Erythroblast (primary cell): ENCODE data around the gene UBE2D1.
A peak's percentile ranks its signal among the peaks of the same experiment; 100 is the strongest.

Experiments
- DNase-seq, 2 experiments: peaks; one replicate each; lab custom pipeline; 2025; lab: John Stamatoyannopoulos, UW
- GATA1 ChIP-seq: IDR thresholded peaks from 2 replicates; pipeline ENCODE4 v1.6.1; 2011; ENCODE audit warnings: low read depth, mild to moderate bottlenecking, control low read depth, low read length, moderate library complexity
- POLR2A ChIP-seq: IDR thresholded peaks from 2 replicates; pipeline ENCODE4 v1.6.1; 2011; ENCODE audit warnings: mild to moderate bottlenecking, low read length

Gene UBE2D1

GRCh38 chr10:58334817-58335305 lies at the start of gene UBE2D1:
Gene UBE2D1, plus strand, starts transcription at chr10:58335006. Its CDS starts 196 bp downstream, at chr10:58335202.
- DNase-seq: peak; percentile 72 to 79
- peak; percentile 68 for TF ChIP-seq POLR2A
- no peak for TF ChIP-seq GATA1

DNA sequence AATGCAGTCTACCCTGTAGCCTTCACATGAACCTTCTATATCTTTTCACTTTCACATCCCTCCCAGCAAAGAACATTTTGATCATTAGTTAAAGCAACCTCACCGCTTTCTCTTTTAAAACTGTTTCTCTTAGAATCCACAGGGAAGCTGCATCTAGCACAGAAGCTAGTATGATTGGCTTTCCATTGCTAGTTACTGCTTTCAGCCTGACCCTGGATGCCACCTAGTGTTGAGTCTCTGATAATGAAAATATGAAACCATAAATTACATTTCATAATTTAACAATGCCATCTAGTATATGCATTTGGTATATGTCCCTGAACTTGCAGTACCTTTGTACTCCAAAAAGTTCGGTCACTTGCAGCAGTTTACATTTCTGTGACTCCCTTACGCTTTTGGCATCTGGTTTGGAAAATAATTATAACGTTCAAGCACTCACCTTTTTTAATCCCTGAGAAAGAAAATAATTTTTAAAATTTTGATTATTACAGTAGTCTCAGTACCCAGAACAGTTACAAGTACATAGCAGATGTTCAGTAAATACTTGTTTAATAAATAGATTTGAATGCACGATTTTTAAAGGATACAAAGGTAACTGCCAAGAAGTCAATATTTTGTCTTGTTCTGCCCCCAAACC lies 43.1 kb upstream of the UBE2D1 start:
- no peak for TF ChIP-seq GATA1
- no peak for TF ChIP-seq POLR2A
- DNase-seq: peak; percentile 55 to 68

DNA sequence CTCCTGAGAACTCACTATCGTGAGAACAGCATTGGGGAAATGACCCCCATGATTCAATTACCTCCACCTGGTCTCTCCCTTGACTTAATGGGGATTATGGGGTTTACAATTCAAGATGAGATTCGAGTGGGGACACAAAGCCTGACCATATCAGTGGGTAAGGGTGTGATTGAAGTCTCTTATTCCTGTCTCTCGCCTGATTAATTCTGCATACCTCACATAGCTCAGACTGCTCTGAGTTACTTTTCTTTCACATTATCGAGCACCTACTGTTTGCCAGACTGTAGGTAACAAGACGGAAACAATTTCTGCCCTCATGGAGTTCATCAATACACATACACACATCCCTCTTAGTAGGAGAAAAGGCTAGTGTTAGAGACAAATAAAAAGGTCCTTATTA lies 40.8 kb upstream of the UBE2D1 start:
- TF ChIP-seq GATA1 (no peak), POLR2A (no peak)
- no peak for DNase-seq

- TF ChIP-seq POLR2A: no peak
- no peak for TF ChIP-seq GATA1
- DNase-seq: peak; percentile 47 to 72
These were observed 35.2 kb upstream of the UBE2D1 start for GRCh38 chr10:58299580-58299979.

GRCh38 chr10:58300676-58301075 lies 34.1 kb upstream of the UBE2D1 start:
- DNase-seq: no peak
- TF ChIP-seq POLR2A (no peak), GATA1 (no peak)

DNA sequence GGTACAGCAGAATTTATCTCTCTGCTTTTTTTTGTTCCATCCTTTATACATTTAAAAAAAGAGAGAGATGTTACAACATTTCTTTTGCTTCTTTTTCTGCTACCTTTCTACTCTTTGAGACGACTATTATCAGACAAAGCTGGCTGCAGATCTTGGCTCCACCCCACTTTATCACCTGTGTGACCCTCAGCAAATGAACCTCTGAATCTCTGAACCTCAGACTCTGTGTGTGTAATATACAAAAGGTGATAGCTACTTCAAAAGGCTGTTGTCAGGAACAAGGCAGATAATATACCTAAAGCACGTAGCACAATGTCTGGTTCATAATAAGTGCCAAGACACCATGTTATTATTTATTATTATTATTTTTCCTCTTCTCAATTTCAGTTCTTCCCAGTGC lies 32.6 kb upstream of the UBE2D1 start:
- TF ChIP-seq POLR2A (no peak), GATA1 (no peak)
- DNase-seq: no peak

DNA sequence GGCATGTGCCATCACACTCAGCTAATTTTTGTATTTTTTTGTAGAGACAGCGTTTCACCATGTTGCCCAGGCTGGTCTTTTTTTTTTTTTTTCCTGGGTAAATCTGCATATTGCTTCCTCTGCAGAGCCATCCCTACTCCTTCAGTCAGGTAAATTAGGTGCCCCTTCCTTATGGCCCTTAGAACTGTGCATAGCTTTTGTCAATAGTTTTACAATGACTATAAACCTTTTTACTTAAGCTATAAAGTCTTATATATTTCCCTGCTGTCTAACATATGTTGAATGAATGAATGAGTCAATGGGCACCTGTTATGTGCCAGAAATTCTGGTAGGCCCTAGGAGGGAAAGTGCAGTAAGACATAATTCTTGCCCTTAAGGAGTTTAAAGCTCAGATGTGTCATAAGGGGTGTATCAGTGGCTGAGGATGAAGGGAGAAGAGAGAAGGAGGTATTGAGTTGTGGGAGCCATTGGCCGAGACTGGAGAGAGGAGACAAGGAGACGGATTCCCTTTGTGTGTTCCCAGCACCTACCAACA lies 30.6 kb upstream of the UBE2D1 start:
- DNase-seq: no peak
- TF ChIP-seq POLR2A (no peak), GATA1 (no peak)

DNA sequence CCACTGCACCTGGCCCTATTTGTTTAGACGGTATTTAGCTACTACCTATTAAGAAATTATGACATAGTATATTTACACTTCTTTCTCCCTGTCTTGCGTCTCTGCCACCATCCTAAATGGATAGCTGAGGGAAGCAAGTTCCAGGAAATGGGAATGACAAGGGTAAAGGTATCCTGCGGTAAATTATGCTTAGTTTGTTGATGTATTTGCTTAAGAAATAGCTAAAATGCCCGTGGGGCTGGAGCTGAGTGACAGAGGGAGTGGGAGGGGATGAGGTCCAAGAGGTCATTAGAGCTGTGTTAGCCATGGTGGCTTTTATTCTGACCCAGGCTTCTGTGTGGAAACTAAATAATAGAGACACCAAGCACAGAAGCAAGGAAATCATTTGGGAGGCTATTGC lies 29.0 kb upstream of the UBE2D1 start:
- TF ChIP-seq POLR2A: no peak
- TF ChIP-seq GATA1: no peak
- no peak for DNase-seq

DNA sequence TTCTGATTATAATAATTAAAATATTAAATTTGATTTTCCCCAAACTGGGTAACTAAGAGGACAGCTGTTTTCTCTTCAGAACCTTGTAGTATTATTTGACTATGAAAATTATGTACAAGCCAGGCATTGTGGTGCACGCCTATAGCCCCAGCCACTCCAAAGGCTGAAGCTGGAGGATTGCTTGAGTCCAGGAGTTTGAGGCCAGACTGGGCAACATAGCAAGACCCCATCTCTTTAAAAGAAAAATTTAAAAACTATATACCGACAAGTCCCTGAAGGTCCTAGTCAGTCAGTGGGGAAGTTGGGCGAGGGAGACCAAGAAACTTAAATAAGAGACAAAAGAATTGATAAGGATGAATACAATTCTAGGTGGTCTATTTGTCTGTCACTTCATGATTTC lies 27.1 kb upstream of the UBE2D1 start:
- DNase-seq: no peak
- TF ChIP-seq POLR2A: no peak
- TF ChIP-seq GATA1: no peak

DNA sequence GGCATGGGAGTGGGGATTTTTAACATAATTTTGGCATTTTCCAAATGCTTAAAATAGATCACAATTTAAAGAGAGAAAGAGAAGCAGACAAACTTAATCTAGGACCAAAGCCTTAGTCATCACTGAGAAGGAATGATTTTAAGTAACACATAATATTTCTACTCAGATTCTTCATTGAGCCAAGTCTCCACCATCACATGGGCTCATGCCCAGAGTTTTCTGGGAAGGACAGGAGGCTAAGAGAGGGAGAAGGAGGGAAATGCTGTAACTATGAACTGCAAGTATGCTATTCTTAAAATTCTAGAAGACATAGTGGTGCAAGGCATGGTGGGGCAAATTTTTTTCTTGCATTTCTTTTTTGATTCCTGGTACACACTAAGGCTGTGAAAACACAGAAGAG lies 23.8 kb upstream of the UBE2D1 start:
- DNase-seq: no peak
- TF ChIP-seq GATA1 (no peak), POLR2A (no peak)

DNA sequence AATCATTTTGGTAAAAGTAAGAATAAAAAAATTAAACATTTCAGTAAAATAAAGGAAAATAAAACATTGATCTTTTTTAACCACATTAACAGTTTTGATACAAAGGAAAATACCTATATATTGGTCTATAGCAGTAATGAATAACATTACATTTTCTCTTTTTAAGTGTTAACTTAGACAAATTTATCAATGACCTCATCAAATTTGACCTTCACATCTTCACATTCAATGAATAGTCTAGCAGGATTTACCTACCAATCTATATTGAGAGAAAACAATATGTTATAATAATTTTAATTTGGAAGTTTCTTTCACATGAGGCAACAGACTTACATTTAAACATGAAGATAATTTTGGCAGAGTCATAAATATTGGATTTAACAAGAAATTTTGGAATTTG lies 17.9 kb upstream of the UBE2D1 start:
- TF ChIP-seq GATA1: no peak
- no peak for TF ChIP-seq POLR2A
- DNase-seq: no peak

DNA sequence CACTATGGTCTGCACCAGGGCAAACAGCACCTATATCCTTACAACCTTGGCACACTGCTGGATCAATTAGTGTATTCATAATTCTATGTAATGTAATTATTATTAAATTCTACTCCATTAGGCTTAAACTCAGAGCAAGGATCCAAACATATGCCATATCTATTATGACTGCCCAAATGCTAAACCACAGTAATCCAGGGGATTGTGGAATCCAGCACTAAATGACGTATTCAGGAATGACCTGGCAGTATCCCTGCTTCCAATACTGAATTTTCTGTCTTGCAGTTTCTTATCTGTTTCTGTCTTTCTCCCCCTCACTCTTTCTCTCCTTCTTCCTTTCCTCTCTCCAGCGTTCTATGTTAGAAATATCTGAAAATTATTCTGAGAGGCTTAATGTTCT lies 16.5 kb upstream of the UBE2D1 start:
- no peak for DNase-seq
- TF ChIP-seq GATA1 (no peak), POLR2A (no peak)

DNA sequence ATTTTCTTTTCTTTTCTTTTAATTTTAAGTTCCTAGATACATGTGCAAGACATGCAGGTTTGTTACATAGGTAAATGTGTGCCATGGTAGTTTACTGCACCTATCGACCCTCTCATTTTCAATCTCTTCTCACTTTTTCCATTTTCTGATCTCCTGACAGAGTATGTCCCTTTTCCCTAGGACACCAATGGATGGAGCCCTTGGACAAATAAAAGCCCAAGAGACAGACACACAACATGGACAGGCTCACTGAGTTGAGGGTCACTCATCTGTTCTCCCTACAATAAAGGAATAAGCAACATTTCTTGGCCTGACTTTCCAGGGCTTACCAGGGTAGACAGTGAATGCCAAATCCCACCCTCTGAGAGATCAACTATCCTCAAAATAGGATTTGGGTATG lies 15.2 kb upstream of the UBE2D1 start:
- DNase-seq: no peak
- TF ChIP-seq GATA1: no peak
- no peak for TF ChIP-seq POLR2A

GRCh38 chr10:58320351-58321049 lies 14.3 kb upstream of the UBE2D1 start:
- no peak for DNase-seq
- TF ChIP-seq GATA1 (no peak), POLR2A (no peak)
